Stimulated activated CD8-positive, alpha-beta memory T cell treated with anti-CD3 and anti-CD28 coated beads, Interleukin-2, amount 100 ng/mL, for 1 hour (primary cell): ENCODE data around the gene GTPBP6.

Experiments used
- DNase-seq, 2 donors: peaks; one replicate each; pipeline ENCODE4 v3.0.0-alpha.2; 2020; ENCODE audit warnings: low read depth in 2 of 2

GTPBP6 gene

DNA sequence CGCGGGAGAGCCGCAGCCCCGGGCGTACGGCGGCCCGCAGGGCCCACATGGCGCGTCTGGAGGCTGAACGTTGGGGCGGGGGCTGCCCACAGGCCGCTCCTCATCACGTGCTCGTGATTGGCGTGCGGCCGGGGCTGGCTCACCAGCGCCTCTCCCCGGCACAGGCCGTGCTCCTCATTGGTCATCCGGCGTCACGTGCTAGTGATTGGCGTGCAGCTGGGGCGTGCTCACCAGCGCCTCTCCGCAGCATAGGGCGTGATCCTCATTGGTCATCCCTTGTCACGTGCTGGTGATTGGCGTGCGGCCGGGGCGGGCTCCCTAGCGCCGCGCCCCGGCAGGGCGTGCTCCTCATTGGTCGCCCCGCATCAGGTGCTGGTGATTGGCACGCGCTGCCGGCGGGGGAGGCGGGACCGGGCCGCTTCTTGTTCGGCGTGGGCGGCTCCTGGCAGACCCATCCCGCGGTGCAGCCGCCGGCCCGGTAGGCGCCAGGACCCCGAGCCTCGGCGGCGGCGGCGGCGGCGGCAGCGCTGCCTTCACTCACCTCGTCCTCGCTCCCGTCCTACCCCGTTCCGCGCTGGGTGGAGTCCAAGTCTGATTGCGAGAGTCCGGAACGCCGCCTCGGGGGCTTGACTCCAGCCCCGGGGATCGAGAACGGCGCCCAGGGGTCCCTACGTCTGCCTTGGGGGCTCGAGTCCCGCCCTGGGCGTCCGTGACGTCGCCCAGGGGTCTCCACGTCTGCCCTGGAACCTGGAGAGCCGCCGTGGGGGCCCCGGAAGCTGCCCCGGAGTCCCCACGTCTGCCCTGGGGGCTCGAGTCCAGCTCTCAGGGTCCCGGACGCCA, at the start of gene GTPBP6:
GTPBP6 (minus strand) TSS at position 58 of the 840 bp plus-strand sequence; CDS start at position 49, 9 bp downstream.
- DNase-seq, result peak; percentile 97

- no peak for DNase-seq
These were observed 49.3 kb upstream of the GTPBP6 start for GRCh38 chrX:367866-368265.

GRCh38 chrX:367349-367748, 48.8 kb upstream of the GTPBP6 start:
- DNase-seq, result no peak

- no peak for DNase-seq
These were observed 45.2 kb upstream of the GTPBP6 start for GRCh38 chrX:363621-364375.

- no peak for DNase-seq
These were observed 44.5 kb upstream of the GTPBP6 start for GRCh38 chrX:362937-363620.

DNA sequence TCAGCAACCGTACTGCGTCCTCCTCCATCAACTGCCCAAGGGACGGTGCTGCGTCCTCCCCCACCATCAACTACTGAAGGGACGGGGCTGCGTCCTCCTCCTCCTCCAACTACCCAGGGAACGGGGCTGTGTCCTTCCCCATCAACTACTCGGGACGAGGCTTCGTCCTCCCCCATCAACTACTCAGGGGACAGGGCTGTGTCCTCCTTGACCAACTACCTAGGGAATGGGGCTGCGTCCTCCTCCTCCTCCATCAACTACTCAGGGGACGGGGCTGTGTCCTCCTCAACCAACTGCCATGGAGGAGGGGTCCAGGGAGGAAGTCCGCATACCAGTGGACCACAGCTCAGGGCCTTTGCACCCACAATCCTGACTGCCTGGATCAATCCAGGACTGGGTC, 43.8 kb upstream of the GTPBP6 start:
- no peak for DNase-seq

GRCh38 chrX:361231-362145, 42.9 kb upstream of the GTPBP6 start:
- no peak for DNase-seq

- no peak for DNase-seq
These were observed 42.0 kb upstream of the GTPBP6 start for GRCh38 chrX:360496-361150.

DNA sequence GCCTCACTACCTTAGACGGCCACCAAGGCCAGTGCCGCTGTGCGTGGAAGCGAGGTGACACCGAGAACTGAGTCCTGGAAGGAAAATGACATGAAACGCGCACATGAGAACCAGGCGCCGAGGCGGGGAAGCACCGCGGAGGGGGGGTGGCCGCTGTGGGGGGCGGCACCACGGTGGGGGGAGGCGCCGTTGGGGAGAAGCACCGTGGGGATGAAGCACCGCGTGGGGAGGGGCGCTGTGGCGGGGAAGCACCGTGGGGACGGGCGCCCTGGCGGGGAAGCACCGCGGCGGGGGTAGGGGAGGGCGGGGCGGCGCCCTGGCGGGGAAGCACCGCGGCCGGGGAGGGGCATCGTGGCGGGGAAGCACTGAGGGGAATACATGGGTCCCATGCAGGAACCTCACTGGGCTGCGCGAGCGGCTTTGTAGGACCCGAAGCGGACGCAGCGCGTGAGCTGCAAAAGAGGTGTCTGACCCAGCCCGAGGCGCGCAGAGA, 40.1 kb upstream of the GTPBP6 start:
- DNase-seq, result no peak

GRCh38 chrX:357693-358471, 39.3 kb upstream of the GTPBP6 start:
- DNase-seq, result peak in 1 of 2 donors; percentile 14

GRCh38 chrX:357035-357692, 38.6 kb upstream of the GTPBP6 start:
- DNase-seq, result no peak

- DNase-seq, result no peak
These were observed 37.9 kb upstream of the GTPBP6 start for GRCh38 chrX:356385-357034.

DNA sequence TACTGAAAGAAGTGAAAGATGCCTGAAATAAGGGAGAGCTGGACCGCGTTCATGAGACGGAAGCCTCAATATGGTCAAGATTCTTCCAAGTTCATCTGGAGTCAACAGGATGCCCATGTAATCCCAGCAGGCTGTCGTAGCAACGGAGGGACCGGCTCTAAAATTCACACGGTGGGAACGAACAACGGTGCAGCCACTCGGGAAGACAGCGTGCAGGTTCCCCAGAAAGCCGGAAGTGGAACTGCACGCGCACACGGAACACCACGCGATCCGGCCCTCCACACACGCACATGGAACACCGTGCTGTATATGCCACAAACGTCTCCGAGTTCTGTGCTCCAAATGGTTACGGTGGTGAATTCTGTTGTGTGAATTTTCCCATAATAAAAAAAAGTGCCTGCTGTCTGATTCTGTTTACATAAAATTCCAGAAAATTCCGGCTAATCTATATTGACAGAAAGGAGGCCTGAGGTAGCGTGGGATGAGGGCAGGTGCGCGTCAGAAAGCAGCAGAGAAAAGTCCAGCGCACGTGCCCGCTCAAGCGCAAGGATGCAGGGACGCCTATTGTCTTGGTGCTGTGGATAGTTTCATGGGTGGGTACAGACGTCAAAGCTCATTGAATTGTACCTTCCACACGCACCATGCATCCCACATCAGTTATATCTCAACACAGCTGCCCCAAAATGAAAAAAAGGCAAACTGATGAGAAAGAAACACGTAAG, 36.9 kb upstream of the GTPBP6 start:
- no peak for DNase-seq

- no peak for DNase-seq
These were observed 35.3 kb upstream of the GTPBP6 start for GRCh38 chrX:353566-354535.

GRCh38 chrX:352582-353314, 34.2 kb upstream of the GTPBP6 start:
- DNase-seq, result no peak

GRCh38 chrX:352181-352580, 33.6 kb upstream of the GTPBP6 start:
- no peak for DNase-seq
